ENCODE results near the gene MFGE8. TPM values are rescaled to one million over a fixed set of nuclear protein-coding genes. Genes with fewer than 3 reads are reported as not detected.

Gene MFGE8
- total RNA-seq, 2 experiments from 2014 or later, result 87.9 to 93.0 TPM

- peaks cover 15% of the 10 kb centered on the region for H3K36me3 Mint-ChIP-seq (ENCODE audit: low read depth)
- H3K27ac Mint-ChIP-seq, result peak overlapping the region; percentile 60
- DNase-seq (peak; percentile 68 to 93 (median 83)), ATAC-seq (ENCODE audit: poor library complexity) (peak; percentile 88)
- no peaks in the 10 kb centered on the region for H3K9me3 ChIP-seq (ENCODE audit: control insufficient read depth in 1 of 2, insufficient read depth in 1 of 2, low read length in 2 of 2)
- peaks cover 49% of the 10 kb centered on the region for H3K4me1 Mint-ChIP-seq (ENCODE audit: low read depth)
- peaks cover 3% of the 10 kb centered on the region for H3K36me3 ChIP-seq (ENCODE audit: insufficient read depth, low read length)
- H3K27me3 Mint-ChIP-seq, result no peaks in the 10 kb centered on the region
- no peaks in the 10 kb centered on the region for H3K9me3 Mint-ChIP-seq
- no peak overlapping the region for H3K27ac ChIP-seq (ENCODE audit: low read depth in 1 of 2, low read length in 2 of 2)
- H3K4me3 ChIP-seq (ENCODE audit: low read length), result peak overlapping the region; percentile 20
- POLR2A ChIA-PET, result interaction anchor here (0.6 to 1.6 kb wide), 3 partner anchors 14 to 262 kb away, joined by 3 to 5 read pairs (median 4); no protein-coding TSS in a partner anchor
- CTCF ChIA-PET, result interaction anchor here (1.2 to 4.6 kb wide), 3 partner anchors 7 to 280 kb away, joined by 4 to 38 read pairs (median 4); partner anchors contain the start of gene ISG20
- peak; percentile 63 for TF ChIP-seq CTCF (IDR thresholded peaks at IDR 0.05)
- intact Hi-C loops (cut with DNase I, micrococcal nuclease), result loop anchor here (2.0 to 10.0 kb wide), 3 partner anchors 275 to 430 kb away; partner anchors contain the start of genes MRPL46 (in 1 of the 2) and MRPS11 (in 1 of the 2)
- H3K4me1 ChIP-seq (ENCODE audit: insufficient read depth, low read length), result peaks cover 56% of the 10 kb centered on the region
- peak overlapping the region; percentile 76 for H3K4me3 Mint-ChIP-seq
- H3K27me3 ChIP-seq (ENCODE audit: control insufficient read depth in 1 of 2, insufficient read depth in 2 of 2, low read length in 2 of 2), result no peaks in the 10 kb centered on the region
These were observed 15.6 kb downstream of the MFGE8 start for GRCh38 chr15:88897456-88898194.

GRCh38 chr15:88897142-88897455 is 16.1 kb downstream of the MFGE8 start:
- H3K9me3 ChIP-seq (ENCODE audit: control insufficient read depth in 1 of 2, insufficient read depth in 1 of 2, low read length in 2 of 2), result no peaks in the 10 kb centered on the region
- intact Hi-C loops (cut with DNase I, micrococcal nuclease), result loop anchor here (5.0 to 10.0 kb wide), 2 partner anchors 422 to 430 kb away; partner anchors contain the start of genes MRPL46 (in 1 of the 2) and MRPS11 (in 1 of the 2)
- no peak for ATAC-seq (ENCODE audit: poor library complexity)
- POLR2A ChIA-PET, result interaction anchor here (0.6 to 1.6 kb wide), 5 partner anchors 8 to 261 kb away, joined by 3 to 6 read pairs (median 4); no protein-coding TSS in a partner anchor
- peaks cover 7% of the 10 kb centered on the region for H3K36me3 ChIP-seq (ENCODE audit: insufficient read depth, low read length)
- H3K36me3 Mint-ChIP-seq (ENCODE audit: low read depth), result peaks cover 13% of the 10 kb centered on the region
- H3K4me3 ChIP-seq (ENCODE audit: low read length), result peak overlapping the region; percentile 20
- no peaks in the 10 kb centered on the region for H3K27me3 ChIP-seq (ENCODE audit: control insufficient read depth in 1 of 2, insufficient read depth in 2 of 2, low read length in 2 of 2)
- CTCF ChIA-PET, result interaction anchor here (1.2 to 4.6 kb wide), 3 partner anchors 7 to 281 kb away, joined by 4 to 38 read pairs (median 4); partner anchors contain the start of gene ISG20
- H3K4me1 Mint-ChIP-seq (ENCODE audit: low read depth), result peaks cover 45% of the 10 kb centered on the region
- no peak for DNase-seq
- no peaks in the 10 kb centered on the region for H3K27me3 Mint-ChIP-seq
- H3K4me1 ChIP-seq (ENCODE audit: insufficient read depth, low read length), result peaks cover 50% of the 10 kb centered on the region
- no peaks in the 10 kb centered on the region for H3K9me3 Mint-ChIP-seq
- H3K27ac ChIP-seq (ENCODE audit: low read depth in 1 of 2, low read length in 2 of 2), result no peak overlapping the region
- H3K27ac Mint-ChIP-seq, result peak overlapping the region; percentile 60
- no peak for TF ChIP-seq CTCF (IDR thresholded peaks at IDR 0.05)
- H3K4me3 Mint-ChIP-seq, result peak overlapping the region; percentile 76

GRCh38 chr15:88896333-88897033 is 16.7 kb downstream of the MFGE8 start:
- Histone ChIP-seq H3K4me1 (ENCODE audit: insufficient read depth, low read length) (peaks cover 45% of the 10 kb centered on the region), H3K27me3 (ENCODE audit: control insufficient read depth in 1 of 2, insufficient read depth in 2 of 2, low read length in 2 of 2) (no peaks in the 10 kb centered on the region), H3K27ac (ENCODE audit: low read depth in 1 of 2, low read length in 2 of 2) (no peak overlapping the region), H3K9me3 (ENCODE audit: control insufficient read depth in 1 of 2, insufficient read depth in 1 of 2, low read length in 2 of 2) (no peaks in the 10 kb centered on the region), H3K36me3 (ENCODE audit: insufficient read depth, low read length) (peaks cover 12% of the 10 kb centered on the region), H3K4me3 (ENCODE audit: low read length) (no peak overlapping the region)
- Mint-ChIP-seq H3K9me3 (no peaks in the 10 kb centered on the region), H3K4me1 (ENCODE audit: low read depth) (peaks cover 40% of the 10 kb centered on the region), H3K27ac (peak overlapping the region; percentile 60), H3K27me3 (no peaks in the 10 kb centered on the region), H3K4me3 (peak overlapping the region; percentile 76), H3K36me3 (ENCODE audit: low read depth) (peaks cover 11% of the 10 kb centered on the region)
- TF ChIP-seq CTCF (IDR thresholded peaks at IDR 0.05), result no peak
- ATAC-seq (ENCODE audit: poor library complexity) (no peak), DNase-seq (peak in 1 of 14 experiments; percentile 23)
- ChIA-PET POLR2A (interaction anchor here (0.6 to 1.0 kb wide), 3 partner anchors 8 to 261 kb away, joined by 3 to 6 read pairs (median 4); no protein-coding TSS in a partner anchor), CTCF (interaction anchor here (1.1 to 4.6 kb wide), 4 partner anchors 8 to 281 kb away, joined by 3 to 38 read pairs (median 6); no protein-coding TSS in a partner anchor)
- intact Hi-C loops (cut with DNase I, micrococcal nuclease), result loop anchor here (5.0 to 10.0 kb wide), 2 partner anchors 422 to 429 kb away; partner anchors contain the start of genes MRPL46 (in 1 of the 2) and MRPS11 (in 1 of the 2)
